Measurements from ENCODE around the gene RPP40.
"Not testable (repeated sequence)": the region's sequence is repeated elsewhere in the genome, so short reads cannot be mapped to it uniquely, and the experiment has no call there.

Gene RPP40

GRCh38 chr6:5014072-5014561 lies 10.3 kb upstream of the RPP40 start:
- no peak for DNase-seq (ENCODE audit: low spot score)

- peak; percentile 34 for DNase-seq (ENCODE audit: low spot score)
These were observed 8.7 kb upstream of the RPP40 start for GRCh38 chr6:5012519-5012918.

GRCh38 chr6:5011346-5011745 lies 7.5 kb upstream of the RPP40 start:
- no peak for DNase-seq (ENCODE audit: low spot score)

GRCh38 chr6:5007531-5007930 lies 3.7 kb upstream of the RPP40 start:
- no peak for DNase-seq (ENCODE audit: low spot score)

- no peak for DNase-seq (ENCODE audit: low spot score)
These were observed 2.4 kb upstream of the RPP40 start for GRCh38 chr6:5006222-5006621.

- DNase-seq (ENCODE audit: low spot score): not testable (repeated sequence)
These were observed 1.2 kb upstream of the RPP40 start for GRCh38 chr6:5005038-5005433.

GRCh38 chr6:5004373-5005037 lies 668 bp upstream of the RPP40 start:
- no peak for DNase-seq (ENCODE audit: low spot score)

GRCh38 chr6:4999586-4999985 lies 4.3 kb downstream of the RPP40 start:
- no peak for DNase-seq (ENCODE audit: low spot score)

- DNase-seq (ENCODE audit: low spot score): no peak
These were observed 6.0 kb downstream of the RPP40 start for GRCh38 chr6:4997862-4998261.

GRCh38 chr6:4994741-4995140 lies 9.1 kb downstream of the RPP40 start:
- DNase-seq (ENCODE audit: low spot score): no peak

- no peak for DNase-seq (ENCODE audit: low spot score)
These were observed 16.4 kb downstream of the RPP40 start for GRCh38 chr6:4987432-4987831.

GRCh38 chr6:4986999-4987398 lies 16.8 kb downstream of the RPP40 start:
- no peak for DNase-seq (ENCODE audit: low spot score)

GRCh38 chr6:4983322-4983721 lies 20.5 kb downstream of the RPP40 start:
- DNase-seq (ENCODE audit: low spot score): no peak

GRCh38 chr6:4981761-4982160 lies 22.1 kb downstream of the RPP40 start:
- no peak for DNase-seq (ENCODE audit: low spot score)

- no peak for DNase-seq (ENCODE audit: low spot score)
These were observed 24.4 kb downstream of the RPP40 start for GRCh38 chr6:4979426-4979825.

GRCh38 chr6:4977468-4977867 lies 26.4 kb downstream of the RPP40 start:
- DNase-seq (ENCODE audit: low spot score): no peak

- no peak for DNase-seq (ENCODE audit: low spot score)
These were observed 28.3 kb downstream of the RPP40 start for GRCh38 chr6:4975506-4975905.

- no peak for DNase-seq (ENCODE audit: low spot score)
These were observed 28.9 kb downstream of the RPP40 start for GRCh38 chr6:4974962-4975361.

GRCh38 chr6:4973982-4974745 lies 29.7 kb downstream of the RPP40 start:
- peak; percentile 73 for DNase-seq (ENCODE audit: low spot score)

- no peak for DNase-seq (ENCODE audit: low spot score)
These were observed 30.4 kb downstream of the RPP40 start for GRCh38 chr6:4973415-4973814.

- no peak for DNase-seq (ENCODE audit: low spot score)
These were observed 31.4 kb downstream of the RPP40 start for GRCh38 chr6:4972438-4972837.

GRCh38 chr6:4971851-4972250 lies 32.0 kb downstream of the RPP40 start:
- DNase-seq (ENCODE audit: low spot score): no peak

GRCh38 chr6:4970739-4971395 lies 33.0 kb downstream of the RPP40 start:
- no peak for DNase-seq (ENCODE audit: low spot score)
